HG03520 (cell line): ENCODE measurements around the gene TBCD.

Source experiments
- ATAC-seq: cut with Tn5 transposase; IDR thresholded peaks from one replicate; pipeline ENCODE4 v1.9.1; 2021; ENCODE audit warnings: mild to moderate bottlenecking, moderate library complexity; ENCODE audit not compliant: unreplicated experiment

Gene TBCD

GRCh38 chr17:82849076-82849945 is 97.4 kb downstream of the TBCD start:
- ATAC-seq = no peak

- no peak for ATAC-seq
Measured at GRCh38 chr17:82851381-82851780, 99.5 kb downstream of the TBCD start.

- ATAC-seq = no peak
Measured at GRCh38 chr17:82854226-82854625, 102.4 kb downstream of the TBCD start.

GRCh38 chr17:82856361-82856760 is 104.5 kb downstream of the TBCD start:
- ATAC-seq = no peak

- ATAC-seq = no peak
Measured at GRCh38 chr17:82858376-82859126, 106.7 kb downstream of the TBCD start.

- ATAC-seq = peak; percentile 34
Measured at GRCh38 chr17:82859431-82860403, 107.9 kb downstream of the TBCD start.

GRCh38 chr17:82860606-82861392 is 108.9 kb downstream of the TBCD start:
- no peak for ATAC-seq

- no peak for ATAC-seq
Measured at GRCh38 chr17:82861393-82861775, 109.5 kb downstream of the TBCD start.

GRCh38 chr17:82862191-82862590 is 110.3 kb downstream of the TBCD start:
- ATAC-seq = no peak

GRCh38 chr17:82862737-82863382 is 111.0 kb downstream of the TBCD start:
- no peak for ATAC-seq

- ATAC-seq = no peak
Measured at GRCh38 chr17:82863383-82863940, 111.6 kb downstream of the TBCD start.

- ATAC-seq = peak; percentile 53
Measured at GRCh38 chr17:82863941-82864712, 112.3 kb downstream of the TBCD start.

GRCh38 chr17:82864713-82865248 is 112.9 kb downstream of the TBCD start:
- ATAC-seq = no peak

- no peak for ATAC-seq
Measured at GRCh38 chr17:82865274-82865673, 113.4 kb downstream of the TBCD start.

GRCh38 chr17:82865774-82866395 is 114.0 kb downstream of the TBCD start:
- ATAC-seq = no peak

- no peak for ATAC-seq
Measured at GRCh38 chr17:82866590-82867191, 114.8 kb downstream of the TBCD start.

GRCh38 chr17:82867763-82868325 is 116.0 kb downstream of the TBCD start:
- ATAC-seq = no peak
